ENCODE measurements around the gene ANO2. TPM values are rescaled to one million over a fixed set of nuclear protein-coding genes. Genes with fewer than 3 reads are reported as not detected.

The ANO2 gene
- total and polyA plus RNA-seq, 8 donors: 0.44 to 16.9 (median 3.8) TPM; not detected in 1

DNA sequence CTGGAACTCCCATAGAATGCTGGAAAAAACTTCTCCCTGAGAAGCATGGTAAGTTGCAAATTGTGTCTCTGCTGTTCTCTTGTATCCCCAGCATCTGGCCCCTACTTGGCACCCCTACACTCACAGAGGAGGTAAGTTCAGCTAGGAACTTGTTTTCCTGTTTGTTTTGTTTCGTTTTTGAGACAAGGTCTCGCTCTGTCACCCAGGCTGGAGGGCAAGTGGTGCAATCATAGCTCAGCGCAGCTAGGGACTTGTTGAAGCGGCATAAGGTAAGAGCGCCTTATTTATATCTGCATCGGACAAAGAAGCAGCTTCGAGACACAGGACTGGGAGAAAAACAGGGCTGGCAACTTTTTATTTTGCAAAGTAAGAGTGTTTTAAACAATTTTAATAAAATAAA is 18.5 kb upstream of the ANO2 start:
- no peaks in the 10 kb centered on the region for H3K9me3 ChIP-seq
- H3K27ac ChIP-seq: no peak overlapping the region
- TF ChIP-seq POLR2A (IDR thresholded peaks at IDR 0.05): no peak
- TF ChIP-seq EP300 (IDR thresholded peaks at IDR 0.05): no peak
- TF ChIP-seq, protein P1, sequence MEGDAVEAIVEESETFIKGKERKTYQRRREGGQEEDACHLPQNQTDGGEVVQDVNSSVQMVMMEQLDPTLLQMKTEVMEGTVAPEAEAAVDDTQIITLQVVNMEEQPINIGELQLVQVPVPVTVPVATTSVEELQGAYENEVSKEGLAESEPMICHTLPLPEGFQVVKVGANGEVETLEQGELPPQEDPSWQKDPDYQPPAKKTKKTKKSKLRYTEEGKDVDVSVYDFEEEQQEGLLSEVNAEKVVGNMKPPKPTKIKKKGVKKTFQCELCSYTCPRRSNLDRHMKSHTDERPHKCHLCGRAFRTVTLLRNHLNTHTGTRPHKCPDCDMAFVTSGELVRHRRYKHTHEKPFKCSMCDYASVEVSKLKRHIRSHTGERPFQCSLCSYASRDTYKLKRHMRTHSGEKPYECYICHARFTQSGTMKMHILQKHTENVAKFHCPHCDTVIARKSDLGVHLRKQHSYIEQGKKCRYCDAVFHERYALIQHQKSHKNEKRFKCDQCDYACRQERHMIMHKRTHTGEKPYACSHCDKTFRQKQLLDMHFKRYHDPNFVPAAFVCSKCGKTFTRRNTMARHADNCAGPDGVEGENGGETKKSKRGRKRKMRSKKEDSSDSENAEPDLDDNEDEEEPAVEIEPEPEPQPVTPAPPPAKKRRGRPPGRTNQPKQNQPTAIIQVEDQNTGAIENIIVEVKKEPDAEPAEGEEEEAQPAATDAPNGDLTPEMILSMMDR (IDR thresholded peaks at IDR 0.05): no peak
- no peak for TF ChIP-seq POLR2AphosphoS5 (IDR thresholded peaks at IDR 0.05)
- intact Hi-C loops (cut with DNase I; ENCODE audit: low total_unique reads): no loop called here
- no peak for DNase-seq
- no peaks in the 10 kb centered on the region for H3K36me3 ChIP-seq
- H3K4me1 ChIP-seq: no peaks in the 10 kb centered on the region
- peaks cover 0 to 17% (median 3%) of the 10 kb centered on the region in 3 donors for H3K27me3 ChIP-seq
- no peak overlapping the region for H3K4me3 ChIP-seq
- 78 to 85% (median 79%) methylated on average over 7 of the region's 7 CpGs for WGBS, 5 donors

DNA sequence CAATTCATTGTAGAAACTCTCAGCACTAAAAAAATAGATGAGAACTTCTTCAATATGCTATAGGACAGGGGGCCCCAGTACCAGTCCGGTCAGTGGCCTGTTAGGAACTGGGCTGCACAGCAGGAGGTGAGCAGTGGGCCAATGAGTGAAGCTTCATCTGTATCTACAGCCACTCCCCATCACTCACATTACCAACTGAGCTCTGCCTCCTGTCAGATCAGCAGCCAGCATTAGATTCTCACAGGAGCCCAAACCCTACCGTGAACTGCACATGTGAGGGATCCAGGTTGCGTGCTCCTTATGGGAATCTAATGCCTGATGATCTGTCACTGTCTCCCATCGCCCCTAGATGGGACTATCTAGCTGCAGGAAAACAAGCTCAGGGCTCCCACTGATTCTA is 15.7 kb upstream of the ANO2 start:
- no peak for DNase-seq
- no peaks in the 10 kb centered on the region for H3K36me3 ChIP-seq
- no peaks in the 10 kb centered on the region for H3K4me1 ChIP-seq
- no peak overlapping the region for H3K27ac ChIP-seq
- H3K4me3 ChIP-seq: no peak overlapping the region
- intact Hi-C loops (cut with DNase I; ENCODE audit: low total_unique reads): no loop called here
- H3K27me3 ChIP-seq: peaks cover 0 to 12% (median 3%) of the 10 kb centered on the region in 3 donors
- no peaks in the 10 kb centered on the region for H3K9me3 ChIP-seq
- TF ChIP-seq EP300 (IDR thresholded peaks at IDR 0.05) (no peak), POLR2AphosphoS5 (IDR thresholded peaks at IDR 0.05) (no peak), POLR2A (IDR thresholded peaks at IDR 0.05) (no peak)
- TF ChIP-seq, protein P1 (IDR thresholded peaks at IDR 0.05): no peak
- 75 to 86% (median 80%) methylated on average over 4 of the region's 4 CpGs for WGBS, 5 donors

DNA sequence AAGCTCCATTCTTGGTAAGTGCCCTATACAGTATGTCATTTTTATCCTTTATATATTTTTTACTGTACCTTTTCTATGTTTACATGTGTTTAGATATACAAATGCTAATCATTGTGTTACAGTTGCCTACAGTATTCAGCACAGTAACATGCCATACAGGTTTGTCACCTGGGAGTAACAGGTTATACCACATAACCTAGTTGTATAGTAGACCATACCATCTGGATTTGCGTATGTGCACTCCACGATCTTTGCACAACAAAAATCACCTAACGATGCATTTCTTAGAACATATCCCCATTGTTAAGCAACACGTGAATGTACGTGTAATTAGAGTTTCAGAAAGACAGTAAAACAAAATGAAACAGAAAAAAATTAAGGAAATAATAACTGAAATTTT is 11.9 kb upstream of the ANO2 start:
- TF ChIP-seq POLR2A (IDR thresholded peaks at IDR 0.05) (no peak), EP300 (IDR thresholded peaks at IDR 0.05) (no peak), POLR2AphosphoS5 (IDR thresholded peaks at IDR 0.05) (no peak)
- TF ChIP-seq, protein P1 (IDR thresholded peaks at IDR 0.05): no peak
- 89 to 96% (median 91%) methylated on average over 5 of the region's 5 CpGs for WGBS, 5 donors
- Histone ChIP-seq H3K4me3 (no peak overlapping the region), H3K27me3 (peaks cover 0 to 9% (median 4%) of the 10 kb centered on the region in 3 donors), H3K27ac (no peak overlapping the region), H3K36me3 (no peaks in the 10 kb centered on the region), H3K9me3 (no peaks in the 10 kb centered on the region), H3K4me1 (no peaks in the 10 kb centered on the region)
- DNase-seq: no peak
- intact Hi-C loops (cut with DNase I; ENCODE audit: low total_unique reads): no loop called here

DNA sequence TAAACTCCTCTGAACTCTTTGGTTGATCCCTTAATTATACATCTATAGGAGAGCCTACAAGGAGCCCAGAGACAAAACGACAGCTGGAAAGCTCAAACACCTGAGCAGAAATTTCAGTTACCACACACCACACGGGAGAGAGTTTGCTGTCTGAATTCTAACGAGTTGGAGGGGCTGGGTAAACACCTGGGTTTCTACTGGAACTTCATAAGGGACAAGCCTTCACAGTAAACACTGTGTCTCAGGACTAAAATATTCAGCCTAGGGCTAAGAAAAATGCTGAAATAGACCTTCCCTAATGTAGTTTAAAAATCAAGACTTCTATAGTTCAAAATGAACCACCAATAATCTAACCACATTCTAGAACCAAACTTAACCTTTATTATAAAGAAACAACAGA is 9.6 kb upstream of the ANO2 start:
- Histone ChIP-seq H3K4me1 (no peaks in the 10 kb centered on the region), H3K9me3 (no peaks in the 10 kb centered on the region), H3K4me3 (no peak overlapping the region), H3K27me3 (peaks cover 0 to 20% (median 10%) of the 10 kb centered on the region in 3 donors), H3K27ac (no peak overlapping the region), H3K36me3 (peaks cover 0 to 3% (median 0%) of the 10 kb centered on the region in 4 donors)
- 12 to 25% (median 13%) methylated on average over 3 of the region's 3 CpGs for WGBS, 5 donors
- DNase-seq: no peak
- no peak for TF ChIP-seq POLR2AphosphoS5 (IDR thresholded peaks at IDR 0.05)
- TF ChIP-seq POLR2A (IDR thresholded peaks at IDR 0.05): no peak
- no peak for TF ChIP-seq EP300 (IDR thresholded peaks at IDR 0.05)
- TF ChIP-seq, protein P1 (IDR thresholded peaks at IDR 0.05): no peak
- intact Hi-C loops (cut with DNase I; ENCODE audit: low total_unique reads): no loop called here

Data from stomach (tissue), 9 donors.